Liver (tissue), 9 donors: ENCODE measurements around the gene MYO1B. TPM values are rescaled to one million over a fixed set of nuclear protein-coding genes. Genes with fewer than 3 reads are reported as not detected.

Source experiments
- DNase-seq: peaks from one replicate; pipeline ENCODE4 v3.0.0-alpha.2; 2017; ENCODE audit warnings: low spot score
- H3K27ac ChIP-seq, 2 donors: one replicate each; pipeline ENCODE4 v1.7.0; 2013; ENCODE audit warnings: inconsistent platforms in 2 of 2, low read length in 2 of 2, control low read depth in 1 of 2, low read depth in 1 of 2, mild to moderate bottlenecking in 1 of 2
- H3K27me3 ChIP-seq, 4 donors: one replicate each; pipeline versions ENCODE4 v1.6.1 to v1.7.0; 2013; ENCODE audit warnings: low read length in 3 of 4, inconsistent platforms in 1 of 4, mild to moderate bottlenecking in 1 of 4, moderate library complexity in 1 of 4; ENCODE audit not compliant: control insufficient read depth in 4 of 4, insufficient read depth in 4 of 4
- H3K36me3 ChIP-seq, 4 donors: one replicate each; pipeline versions ENCODE4 v1.6.1 to v1.7.0; 2013; ENCODE audit warnings: low read length in 3 of 4, mild to moderate bottlenecking in 3 of 4, low read depth in 1 of 4, moderate library complexity in 1 of 4; ENCODE audit not compliant: control insufficient read depth in 4 of 4, insufficient read depth in 3 of 4
- H3K4me1 ChIP-seq, 4 donors: one replicate each; pipeline versions ENCODE4 v1.6.1 to v1.7.0; 2013; ENCODE audit warnings: low read length in 3 of 4, mild to moderate bottlenecking in 3 of 4, moderate library complexity in 1 of 4; ENCODE audit not compliant: control insufficient read depth in 4 of 4, insufficient read depth in 4 of 4
- H3K4me3 ChIP-seq, 3 donors: one replicate each; pipeline versions ENCODE4 v1.6.1 to v1.7.0; 2013; ENCODE audit warnings: low read length in 3 of 3, control low read depth in 1 of 3, low read depth in 1 of 3, mild to moderate bottlenecking in 1 of 3
- H3K9ac ChIP-seq, 2 donors: one replicate each; pipeline ENCODE4 v1.7.0; 2013; ENCODE audit warnings: low read length in 2 of 2, mild to moderate bottlenecking in 2 of 2, moderate library complexity in 2 of 2, control low read depth in 1 of 2, low read depth in 1 of 2
- H3K9me3 ChIP-seq, 4 donors: one replicate each; pipeline versions ENCODE4 v1.6.1 to v1.7.0; 2013; ENCODE audit warnings: low read length in 3 of 4; ENCODE audit not compliant: control insufficient read depth in 4 of 4
- ATF3 ChIP-seq: IDR thresholded peaks from 2 replicates; pipeline ENCODE4 v1.6.1; 2016; ENCODE audit warnings: antibody characterized with exemption
- CTCF ChIP-seq: fragments of 150-350 bp; IDR thresholded peaks from 2 replicates; pipeline ENCODE4 v1.5.1; 2017; ENCODE audit warnings: improper control_type of control experiment, low read depth, low read length; ENCODE audit not compliant: missing input control
- EGR1 ChIP-seq, 2 donors: IDR thresholded peaks; 2 replicates each; pipeline ENCODE4 v1.6.1; 2016 to 2018; ENCODE audit warnings: antibody characterized with exemption in 2 of 2, low read depth in 2 of 2
- FOXA1 ChIP-seq: IDR thresholded peaks from 2 replicates; pipeline ENCODE4 v1.6.1; 2016; ENCODE audit warnings: antibody characterized with exemption
- FOXA2 ChIP-seq: IDR thresholded peaks from 2 replicates; pipeline ENCODE4 v1.6.1; 2016; ENCODE audit warnings: antibody characterized with exemption
- GABPA ChIP-seq, 2 donors: IDR thresholded peaks in 1 of 2; conservative IDR thresholded peaks in 1 of 2; 2 replicates each; pipeline ENCODE4 v1.6.1; 2016; ENCODE audit warnings: antibody characterized with exemption in 2 of 2, mild to moderate bottlenecking in 1 of 2, moderate library complexity in 1 of 2
- HNF4A ChIP-seq, 2 donors: conservative IDR thresholded peaks; 2 replicates each; pipeline ENCODE4 v1.6.1; 2016; ENCODE audit warnings: antibody characterized with exemption in 2 of 2, mild to moderate bottlenecking in 2 of 2
- JUND ChIP-seq, 2 donors: IDR thresholded peaks; 2 replicates each; pipeline ENCODE4 v1.6.1; 2016; ENCODE audit warnings: antibody characterized with exemption in 2 of 2
- MAX ChIP-seq: IDR thresholded peaks from 2 replicates; pipeline ENCODE4 v1.6.1; 2016; ENCODE audit warnings: antibody characterized with exemption
- NR2F2 ChIP-seq: IDR thresholded peaks from 2 replicates; pipeline ENCODE4 v1.6.1; 2016; ENCODE audit warnings: antibody characterized with exemption
- RAD21 ChIP-seq, 2 donors: IDR thresholded peaks; 2 replicates each; pipeline ENCODE4 v1.6.1; 2016; ENCODE audit warnings: antibody characterized with exemption in 2 of 2, mild to moderate bottlenecking in 2 of 2
- REST ChIP-seq: IDR thresholded peaks from 2 replicates; pipeline ENCODE4 v1.6.1; 2016; ENCODE audit warnings: antibody characterized with exemption, mild to moderate bottlenecking
- RXRA ChIP-seq, 2 donors: IDR thresholded peaks; 2 replicates each; pipeline ENCODE4 v1.6.1; 2017 to 2018; ENCODE audit warnings: antibody characterized with exemption in 2 of 2, mild to moderate bottlenecking in 1 of 2
- SP1 ChIP-seq: IDR thresholded peaks from 2 replicates; pipeline ENCODE4 v1.6.1; 2018; ENCODE audit warnings: antibody characterized with exemption, mild to moderate bottlenecking
- TAF1 ChIP-seq: conservative IDR thresholded peaks from 2 replicates; pipeline ENCODE4 v1.6.1; 2016; ENCODE audit warnings: antibody characterized with exemption, mild to moderate bottlenecking
- YY1 ChIP-seq: IDR thresholded peaks from 2 replicates; pipeline ENCODE4 v1.6.1; 2016; ENCODE audit warnings: antibody characterized with exemption, mild to moderate bottlenecking
- ZBTB33 ChIP-seq: IDR thresholded peaks from 2 replicates; pipeline ENCODE4 v1.6.1; 2016; ENCODE audit warnings: antibody characterized with exemption
- WGBS: extraction: QIAGEN DNeasy Blood & Tissue Kit; methylation state at CpG from one replicate; pipeline ENCODE4 v1.1.7; 2013; 5-methylcytosine and 5-hydroxymethylcytosine counted together
- polyA plus RNA-seq, 2 donors: library from polyadenylated mRNA; stranded (reverse) in 1 of 2; unstranded in 1 of 2; fragments of 200-250 nt in 1 of 2; fragments of >200 nt in 1 of 2; fragmentation: Nextera tagmentation in 1 of 2; extraction: Ambion mirVana in 1 of 2; gene quantifications; one replicate each; pipeline versions ENCODE4 v1.2.1 to v1.2.3, GENCODE V29; 2013 to 2015
- total RNA-seq, 2 donors: library from RNA; depleted of rRNA; stranded (reverse); fragments of >200 nt; gene quantifications; one replicate each; pipeline ENCODE4 v1.2.3, GENCODE V29; 2014
- donor health status: healthy.
- donor health status: healthy.
- donor health status: healthy.
- donor health status: healthy.
- donor health status: healthy.

MYO1B gene
- total and polyA plus RNA-seq, 4 donors, result 66.5 to 434 (median 117) TPM

- H3K27ac ChIP-seq, result no peak overlapping the region
Measured at GRCh38 chr2:191222952-191223351, 22.3 kb upstream of the MYO1B start.

More at GRCh38 chr2:191222952-191223351, 22.3 kb upstream of the MYO1B start:
- no peak for DNase-seq
- Histone ChIP-seq H3K4me3 (no peak overlapping the region), H3K27me3 (no peaks in the 10 kb centered on the region), H3K9ac (no peak overlapping the region), H3K4me1 (no peaks in the 10 kb centered on the region), H3K9me3 (no peaks in the 10 kb centered on the region), H3K36me3 (no peaks in the 10 kb centered on the region)
- 97% methylated on average over 3 of the region's 3 CpGs for WGBS
- TF ChIP-seq ZBTB33 (no peak), MAX (no peak), FOXA2 (no peak), YY1 (no peak), REST (no peak), FOXA1 (no peak), NR2F2 (no peak), SP1 (no peak), ATF3 (no peak), RXRA (IDR thresholded peaks at IDR 0.05) (no peak), TAF1 (no peak), GABPA (IDR thresholded peaks at IDR 0.05 in 1 of 2, conservative IDR thresholded peaks at IDR 0.05 in 1 of 2) (no peak), RAD21 (IDR thresholded peaks at IDR 0.05) (no peak), EGR1 (IDR thresholded peaks at IDR 0.05; ENCODE audit: low read depth in 2 of 2) (no peak), CTCF (no peak), JUND (IDR thresholded peaks at IDR 0.05) (no peak), HNF4A (conservative IDR thresholded peaks at IDR 0.05) (no peak)
